IMR-90 (cell line): ENCODE measurements around the gene MYBL2. TPM values are rescaled to one million over a fixed set of nuclear protein-coding genes. Genes with fewer than 3 reads are reported as not detected.

Source experiments
- ATAC-seq: fragments of 200-7000 bp; cut with Tn5 transposase; 2 replicates; pipeline ENCODE4 v1.9.1; 2020; ENCODE audit warnings: low read depth, mild to moderate bottlenecking, moderate library complexity
- BruUV-seq: library from RNA; stranded (reverse); fragments of 400-500 nt; replicated peaks from 2 replicates; lab custom pipeline; 2021; lab: Mats Ljungman, UMichigan
- CTCF ChIA-PET: fragments of 300-600 bp; formaldehyde crosslinking; extraction: SDS; loops from one replicate; lab custom pipeline; 2021; ENCODE audit warnings: antibody characterized with exemption; lab: Yijun Ruan, JAX
- POLR2A ChIA-PET: fragments of 300-600 bp; sonication (Branson Sonifier 250); formaldehyde crosslinking; loops from one replicate; lab custom pipeline; 2022; ENCODE audit warnings: antibody characterized with exemption; ENCODE audit not compliant: unreplicated experiment; lab: Charles Lee
- DNase-seq: peaks from one replicate; pipeline ENCODE4 v3.0.0; 2013
- H2AFZ ChIP-seq: replicated peaks from 2 replicates; pipeline ENCODE3; 2013; ENCODE audit warnings: low read length, mild to moderate bottlenecking; ENCODE audit not compliant: poor library complexity
- H2AK5ac ChIP-seq: 2 replicates; pipeline ENCODE4 v1.6.1; 2013; ENCODE audit warnings: low read depth, low read length, inconsistent platforms
- H2AK9ac ChIP-seq: replicated peaks from 2 replicates; pipeline ENCODE3; 2013; ENCODE audit warnings: mild to moderate bottlenecking, low read depth, low read length, moderate library complexity; ENCODE audit not compliant: poor library complexity
- H2BK120ac ChIP-seq: 2 replicates; pipeline ENCODE4 v1.6.1; 2013; ENCODE audit warnings: low read depth, low read length, inconsistent platforms
- H2BK15ac ChIP-seq: 3 replicates; pipeline ENCODE4 v1.6.1; 2013; ENCODE audit warnings: low read depth, low read length, inconsistent platforms
- H2BK20ac ChIP-seq: 2 replicates; pipeline ENCODE4 v1.6.1; 2013; ENCODE audit warnings: low read depth, mild to moderate bottlenecking, inconsistent platforms, low read length, moderate library complexity
- H2BK5ac ChIP-seq: 2 replicates; pipeline ENCODE4 v1.6.1; 2013; ENCODE audit warnings: mild to moderate bottlenecking, low read depth, low read length, inconsistent platforms; ENCODE audit not compliant: poor library complexity, severe bottlenecking
- H3K14ac ChIP-seq: replicated peaks from 2 replicates; pipeline ENCODE4 v1.6.1; 2013; ENCODE audit warnings: low read depth, low read length, inconsistent platforms
- H3K18ac ChIP-seq: 2 replicates; pipeline ENCODE4 v1.6.1; 2013; ENCODE audit warnings: low read depth, low read length, control low read depth
- H3K23ac ChIP-seq: 2 replicates; pipeline ENCODE4 v1.6.1; 2013; ENCODE audit warnings: low read depth, low read length, inconsistent platforms
- H3K27ac ChIP-seq: 2 replicates; pipeline ENCODE4 v1.5.1; 2013; ENCODE audit warnings: mild to moderate bottlenecking, control low read depth, low read length; ENCODE audit not compliant: insufficient read depth
- H3K27me3 ChIP-seq: 2 replicates; pipeline ENCODE4 v1.6.1; 2013; ENCODE audit warnings: low read length; ENCODE audit not compliant: control insufficient read depth, insufficient read depth
- H3K36me3 ChIP-seq: 2 replicates; pipeline ENCODE4 v1.6.1; 2013; ENCODE audit warnings: low read length, mixed read lengths; ENCODE audit not compliant: control insufficient read depth, insufficient read depth
- H3K4ac ChIP-seq: 2 replicates; pipeline ENCODE4 v1.6.1; 2013; ENCODE audit warnings: low read depth, low read length, inconsistent platforms
- H3K4me1 ChIP-seq: 2 replicates; pipeline ENCODE4 v1.6.1; 2013; ENCODE audit warnings: low read length, mixed read lengths; ENCODE audit not compliant: control insufficient read depth, insufficient read depth
- H3K4me2 ChIP-seq: 2 replicates; pipeline ENCODE4 v1.6.1; 2013; ENCODE audit warnings: low read depth, mild to moderate bottlenecking, control low read depth, low read length, moderate library complexity
- H3K4me3 ChIP-seq: 2 replicates; pipeline ENCODE4 v1.5.1; 2013; ENCODE audit warnings: low read depth, mild to moderate bottlenecking, control low read depth, low read length, moderate library complexity; ENCODE audit not compliant: insufficient read depth
- H3K56ac ChIP-seq: 2 replicates; pipeline ENCODE4 v1.6.1; 2013; ENCODE audit warnings: low read length, inconsistent platforms; ENCODE audit not compliant: insufficient read depth; ENCODE audit errors: extremely low read depth
- H3K79me1 ChIP-seq, 2 experiments: 2 replicates each; pipeline ENCODE4 v1.6.1; 2013; ENCODE audit warnings: low read length in 2 of 2, inconsistent platforms in 1 of 2, low read depth in 1 of 2
- H3K9ac ChIP-seq: 2 replicates; pipeline ENCODE4 v1.6.1; 2013; ENCODE audit warnings: low read depth, low read length, control low read depth
- H3K9me1 ChIP-seq: 2 replicates; pipeline ENCODE4 v1.6.1; 2013; ENCODE audit warnings: low read length, inconsistent platforms; ENCODE audit not compliant: insufficient read depth
- H3K9me3 ChIP-seq: 2 replicates; pipeline ENCODE4 v1.6.1; 2013; ENCODE audit warnings: low read length; ENCODE audit not compliant: control insufficient read depth, insufficient read depth
- H4K20me1 ChIP-seq: 2 replicates; pipeline ENCODE4 v1.6.1; 2013; ENCODE audit warnings: low read length, inconsistent platforms; ENCODE audit not compliant: insufficient read depth
- H4K5ac ChIP-seq: 2 replicates; pipeline ENCODE4 v1.6.1; 2013; ENCODE audit warnings: mild to moderate bottlenecking, low read depth, low read length, control low read depth
- H4K8ac ChIP-seq, 2 experiments: 2 replicates each; pipeline ENCODE4 v1.6.1; 2013; ENCODE audit warnings: low read depth in 2 of 2, low read length in 2 of 2, control low read depth in 1 of 2, inconsistent platforms in 1 of 2
- H4K91ac ChIP-seq: 2 replicates; pipeline ENCODE4 v1.6.1; 2013; ENCODE audit warnings: low read depth, low read length, inconsistent platforms; ENCODE audit not compliant: insufficient read depth
- CHD1 ChIP-seq: IDR thresholded peaks from 2 replicates; pipeline ENCODE4 v1.6.1; 2012; ENCODE audit warnings: low read depth, low read length, improper control_type of control experiment
- MAZ ChIP-seq: IDR thresholded peaks from 2 replicates; pipeline ENCODE4 v1.6.1; 2012; ENCODE audit warnings: low read depth, mild to moderate bottlenecking, low read length, improper control_type of control experiment, moderate library complexity, borderline replicate concordance
- SMC3 ChIP-seq: fragments of 150-350 bp; IDR thresholded peaks from 2 replicates; pipeline ENCODE4 v1.6.1; 2016; ENCODE audit warnings: low read depth, mild to moderate bottlenecking, antibody characterized with exemption, low read length, moderate library complexity
- WGBS, 2 experiments: methylation state at CpG; one replicate each; pipeline versions ENCODE4 v1.1.5 to v1.1.7; 2013; ENCODE audit warnings: missing lambda C conversion rate in 2 of 2; ENCODE audit not compliant: insufficient read length in 1 of 2; ENCODE audit errors: extremely low coverage in 2 of 2; 5-methylcytosine and 5-hydroxymethylcytosine counted together
- dilution Hi-C: fragments of 300-500 bp; cut with HindIII; formaldehyde crosslinking; loops from one replicate; pipeline ENCODE4 v1.14.3; 2018; ENCODE audit warnings: low sequenced_read_pairs; ENCODE audit not compliant: unreplicated experiment
- in situ Hi-C: fragments of 300-500 bp; cut with MboI; formaldehyde crosslinking; loops from 3 replicates; pipeline ENCODE4 v1.14.3; 2019; ENCODE audit warnings: low sequenced_read_pairs, inconsistent platforms, mixed read lengths
- intact Hi-C: fragments of 100-400 bp; cut with micrococcal nuclease; formaldehyde crosslinking; loops from 2 replicates; pipeline ENCODE4 v1.10.0; 2022
- polyA plus RNA-seq, 3 experiments: library from polyadenylated mRNA; depleted of rRNA; stranded (reverse); fragments of >200 nt; gene quantifications; 2 replicates each; pipeline ENCODE4 v1.2.3, GENCODE V29; 2012; ENCODE audit warnings: low replicate concordance in 1 of 3
- total RNA-seq: library from RNA; depleted of rRNA; stranded (reverse); fragments of >200 nt; gene quantifications from 2 replicates; pipeline ENCODE4 v1.2.3, GENCODE V29; 2012

The MYBL2 gene
- total and polyA plus RNA-seq, 2 of the 4 experiments (the other 2 are of a cell fraction) = 12.4 to 23.1 TPM

- DNase-seq = no peak
- Histone ChIP-seq H2BK15ac (no peak overlapping the region), H3K9me3 (no peaks in the 10 kb centered on the region), H3K18ac (no peak overlapping the region), H4K5ac (no peak overlapping the region), H3K4me2 (no peak overlapping the region), H3K9ac (no peak overlapping the region), H4K20me1 (no peaks in the 10 kb centered on the region; the same call in 1 of the 2 replicates), H3K27me3 (no peaks in the 10 kb centered on the region), H2BK20ac (no peak overlapping the region), H3K36me3 (peaks cover 2% of the 10 kb centered on the region; the same call in 1 of the 2 replicates), H3K4ac (no peak overlapping the region), H3K4me1 (no peaks in the 10 kb centered on the region), H2AFZ (no peak overlapping the region), H3K9me1 (no peaks in the 10 kb centered on the region), H3K56ac (no peak overlapping the region), H3K14ac (no peak overlapping the region), H3K27ac (no peak overlapping the region), H3K79me1 (no peaks in the 10 kb centered on the region), H2BK120ac (no peak overlapping the region), H2AK5ac (no peak overlapping the region), H3K23ac (no peak overlapping the region), H4K91ac (no peak overlapping the region), H2BK5ac (no peak overlapping the region), H4K8ac (no peak overlapping the region), H3K4me3 (no peak overlapping the region), H2AK9ac (no peak overlapping the region)
- dilution Hi-C loops = no loop called here
- BruUV-seq = no TSS peak
- ChIA-PET POLR2A (no interaction called here), CTCF (no interaction called here)
- intact Hi-C loops = no loop called here
- in situ Hi-C loops = no loop called here
- ATAC-seq = no peak
- WGBS, 2 experiments = no CpG with 5 or more reads among the region's 4 CpGs
- TF ChIP-seq MAZ (no peak), CHD1 (no peak), SMC3 (no peak)
Observed at GRCh38 chr20:43689165-43689564, 22.3 kb downstream of the MYBL2 start.
